CD4-positive, alpha-beta T cell (primary cell): ENCODE results near the gene MAOA. TPM values are rescaled to one million over a fixed set of nuclear protein-coding genes. Genes with fewer than 3 reads are reported as not detected.

Experiments
- ATAC-seq: fragments of 200-7000 bp; cut with Tn5 transposase; one replicate; pipeline ENCODE4 v1.10.0; 2022; ENCODE audit warnings: mild to moderate bottlenecking; ENCODE audit not compliant: poor library complexity
- CTCF ChIA-PET: fragments of 350-600 bp; sonication (Branson Sonifier 250); formaldehyde crosslinking; loops from one replicate; lab custom pipeline; 2021; ENCODE audit warnings: antibody characterized with exemption, inconsistent platforms; lab: Charles Lee
- POLR2A ChIA-PET: fragments of 350-600 bp; sonication (Branson Sonifier 250); formaldehyde crosslinking; loops from one replicate; lab custom pipeline; 2021; ENCODE audit warnings: antibody characterized with exemption, inconsistent platforms; lab: Charles Lee
- DNase-seq, 14 experiments: peaks; one replicate each; pipeline ENCODE4 v3.0.0-alpha.2; 2013 to 2020; ENCODE audit warnings: mixed read lengths in 2 of 14
- H3K27ac ChIP-seq, 2 donors: one replicate each; pipeline versions ENCODE4 v1.5.1 to v1.7.0; 2013; ENCODE audit warnings: low read length in 2 of 2, low read depth in 1 of 2, mild to moderate bottlenecking in 1 of 2
- H3K27me3 ChIP-seq, 2 experiments: 1 replicate in 1 of 2; 2 replicates in 1 of 2; pipeline versions ENCODE4 v1.6.1 to v1.7.0; 2013; ENCODE audit warnings: low read length in 2 of 2, control low read depth in 1 of 2, mild to moderate bottlenecking in 1 of 2, moderate library complexity in 1 of 2; ENCODE audit not compliant: insufficient read depth in 2 of 2, control insufficient read depth in 1 of 2
- H3K36me3 ChIP-seq: one replicate; pipeline ENCODE4 v1.6.1; 2013; ENCODE audit warnings: low read length, control low read depth; ENCODE audit not compliant: insufficient read depth
- H3K4me1 ChIP-seq: one replicate; pipeline ENCODE4 v1.6.1; 2013; ENCODE audit warnings: low read length, control low read depth; ENCODE audit not compliant: insufficient read depth
- H3K4me3 ChIP-seq: one replicate; pipeline ENCODE4 v1.5.1; 2013; ENCODE audit warnings: mild to moderate bottlenecking, low read length, moderate library complexity
- H3K9me3 ChIP-seq, 2 experiments: 1 replicate in 1 of 2; 2 replicates in 1 of 2; pipeline versions ENCODE4 v1.6.1 to v1.7.0; 2013; ENCODE audit warnings: low read length in 2 of 2, mild to moderate bottlenecking in 2 of 2, control low read depth in 1 of 2, moderate library complexity in 1 of 2; ENCODE audit not compliant: control insufficient read depth in 1 of 2, insufficient read depth in 1 of 2
- H3K27ac Mint-ChIP-seq: one replicate; pipeline ENCODE4 v1.8.0; 2020; ENCODE audit warnings: mixed read lengths
- H3K27me3 Mint-ChIP-seq: one replicate; pipeline ENCODE4 v1.8.0; 2021; ENCODE audit warnings: mixed read lengths
- H3K36me3 Mint-ChIP-seq: one replicate; pipeline ENCODE4 v1.8.0; 2021; ENCODE audit warnings: low read depth, mixed read lengths
- H3K4me1 Mint-ChIP-seq: one replicate; pipeline ENCODE4 v1.8.0; 2021; ENCODE audit warnings: low read depth, mixed read lengths
- H3K4me3 Mint-ChIP-seq: one replicate; pipeline ENCODE4 v1.8.0; 2020; ENCODE audit warnings: mild to moderate bottlenecking, mixed read lengths
- H3K9me3 Mint-ChIP-seq: one replicate; pipeline ENCODE4 v1.8.0; 2020; ENCODE audit warnings: mixed read lengths
- intact Hi-C, 2 experiments: fragments of 100-400 bp; cut with DNase I in 1 of 2; cut with micrococcal nuclease in 1 of 2; formaldehyde crosslinking; loops; one replicate each; pipeline versions ENCODE4 v1.15.1 to v1.9.0; 2023 to 2025; cut with DNase I, micrococcal nuclease
- total RNA-seq, 174 experiments: library from RNA in 2 of 174; stranded (reverse) in 2 of 174; gene quantifications; one replicate each; pipeline ENCODE4 v1.2.3 and lab custom pipeline; 2021 to 2026
- TF ChIP-seq, protein P1 (sequence below): fragments of 200-600 bp; IDR thresholded peaks from one replicate; pipeline ENCODE4 v1.8.0; 2022; ENCODE audit warnings: antibody characterized with exemption, mild to moderate bottlenecking

The MAOA gene
- total RNA-seq, 2 experiments from 2014 or later: not detected

DNA sequence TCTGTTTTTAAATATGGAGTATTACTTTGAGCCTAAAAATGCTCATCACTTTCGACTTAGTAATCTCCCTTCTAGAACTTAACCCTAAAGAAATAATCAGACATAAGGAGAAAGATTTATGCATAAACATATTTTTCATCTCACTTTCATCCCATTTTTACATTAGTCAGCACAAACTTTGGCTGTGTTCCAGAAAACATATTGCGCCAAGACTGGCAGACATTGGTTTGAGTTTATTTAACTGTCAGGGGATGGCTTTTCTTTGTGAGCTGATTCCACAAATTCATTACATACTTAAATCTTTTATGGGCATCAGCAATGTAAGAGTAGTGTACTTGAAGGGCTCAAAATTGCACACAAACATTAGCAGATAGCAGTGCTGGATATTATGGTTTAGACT lies 23.7 kb downstream of the MAOA start:
- H3K4me3 Mint-ChIP-seq: no peak overlapping the region
- Histone ChIP-seq H3K27ac (no peak overlapping the region), H3K36me3 (no peaks in the 10 kb centered on the region), H3K4me3 (no peak overlapping the region), H3K27me3 (no peaks in the 10 kb centered on the region), H3K9me3 (no peaks in the 10 kb centered on the region), H3K4me1 (no peaks in the 10 kb centered on the region)
- H3K9me3 Mint-ChIP-seq: no peaks in the 10 kb centered on the region
- CTCF ChIA-PET: no interaction called here
- TF ChIP-seq, protein P1, sequence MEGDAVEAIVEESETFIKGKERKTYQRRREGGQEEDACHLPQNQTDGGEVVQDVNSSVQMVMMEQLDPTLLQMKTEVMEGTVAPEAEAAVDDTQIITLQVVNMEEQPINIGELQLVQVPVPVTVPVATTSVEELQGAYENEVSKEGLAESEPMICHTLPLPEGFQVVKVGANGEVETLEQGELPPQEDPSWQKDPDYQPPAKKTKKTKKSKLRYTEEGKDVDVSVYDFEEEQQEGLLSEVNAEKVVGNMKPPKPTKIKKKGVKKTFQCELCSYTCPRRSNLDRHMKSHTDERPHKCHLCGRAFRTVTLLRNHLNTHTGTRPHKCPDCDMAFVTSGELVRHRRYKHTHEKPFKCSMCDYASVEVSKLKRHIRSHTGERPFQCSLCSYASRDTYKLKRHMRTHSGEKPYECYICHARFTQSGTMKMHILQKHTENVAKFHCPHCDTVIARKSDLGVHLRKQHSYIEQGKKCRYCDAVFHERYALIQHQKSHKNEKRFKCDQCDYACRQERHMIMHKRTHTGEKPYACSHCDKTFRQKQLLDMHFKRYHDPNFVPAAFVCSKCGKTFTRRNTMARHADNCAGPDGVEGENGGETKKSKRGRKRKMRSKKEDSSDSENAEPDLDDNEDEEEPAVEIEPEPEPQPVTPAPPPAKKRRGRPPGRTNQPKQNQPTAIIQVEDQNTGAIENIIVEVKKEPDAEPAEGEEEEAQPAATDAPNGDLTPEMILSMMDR: no peak
- ATAC-seq (no peak), DNase-seq (no peak)
- POLR2A ChIA-PET: no interaction called here
- intact Hi-C loops: no loop called here
- peaks cover 5% of the 10 kb centered on the region for H3K27me3 Mint-ChIP-seq
- H3K27ac Mint-ChIP-seq: no peak overlapping the region
- H3K4me1 Mint-ChIP-seq: peaks cover 12% of the 10 kb centered on the region
- no peaks in the 10 kb centered on the region for H3K36me3 Mint-ChIP-seq

DNA sequence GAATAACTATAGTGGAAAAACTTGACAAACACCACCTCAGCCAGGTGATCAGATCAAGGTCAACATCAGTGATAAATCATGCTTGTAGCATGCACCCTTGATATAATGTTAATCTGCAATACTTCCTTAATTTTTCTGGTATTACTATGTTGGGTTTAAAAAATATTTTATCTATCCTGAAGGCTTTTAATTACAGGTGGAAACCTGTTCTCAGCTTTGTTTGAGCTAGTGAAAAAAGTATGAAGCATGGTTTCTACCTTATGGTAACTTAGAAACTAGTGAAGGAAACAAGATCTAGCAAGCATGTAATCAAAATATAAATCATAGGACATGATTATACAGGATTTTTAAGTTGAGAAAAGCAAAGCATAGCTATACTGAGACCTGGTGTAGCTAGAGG lies 26.6 kb downstream of the MAOA start:
- POLR2A ChIA-PET: no interaction called here
- H3K4me1 ChIP-seq: no peaks in the 10 kb centered on the region
- peaks cover 5% of the 10 kb centered on the region for H3K27me3 Mint-ChIP-seq
- no peaks in the 10 kb centered on the region for H3K36me3 Mint-ChIP-seq
- no peak overlapping the region for H3K4me3 ChIP-seq
- no peaks in the 10 kb centered on the region for H3K27me3 ChIP-seq
- no peak overlapping the region for H3K27ac ChIP-seq
- TF ChIP-seq, protein P1: no peak
- H3K4me3 Mint-ChIP-seq: no peak overlapping the region
- intact Hi-C loops: no loop called here
- H3K27ac Mint-ChIP-seq: no peak overlapping the region
- peaks cover under 1% of the 10 kb centered on the region for H3K4me1 Mint-ChIP-seq
- no peaks in the 10 kb centered on the region for H3K9me3 Mint-ChIP-seq
- DNase-seq (no peak), ATAC-seq (no peak)
- CTCF ChIA-PET: no interaction called here
- no peaks in the 10 kb centered on the region for H3K36me3 ChIP-seq
- no peaks in the 10 kb centered on the region for H3K9me3 ChIP-seq

DNA sequence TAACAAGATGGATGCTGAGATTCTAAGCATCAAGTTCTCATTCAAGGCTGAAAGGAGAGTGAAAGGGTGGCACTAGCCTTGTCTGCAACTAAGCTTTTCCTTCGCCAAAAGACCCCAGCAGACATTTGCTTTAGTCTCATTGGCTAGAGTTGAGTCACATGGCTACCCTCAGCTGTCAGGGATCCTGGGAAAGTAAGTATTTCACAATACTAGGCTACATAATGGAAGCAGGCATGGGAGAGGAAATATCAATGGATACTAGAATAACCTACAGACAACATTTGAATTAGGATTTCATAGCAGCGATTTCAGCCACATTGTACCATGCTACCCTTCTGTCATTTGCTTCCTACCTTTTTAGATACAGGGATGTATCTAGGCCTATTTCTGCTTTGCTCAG lies 29.1 kb downstream of the MAOA start:
- H3K4me1 ChIP-seq: no peaks in the 10 kb centered on the region
- TF ChIP-seq, protein P1: no peak
- H3K9me3 ChIP-seq: no peaks in the 10 kb centered on the region
- ATAC-seq: no peak
- no peaks in the 10 kb centered on the region for H3K36me3 ChIP-seq
- DNase-seq: no peak
- H3K27me3 ChIP-seq: no peaks in the 10 kb centered on the region
- no peak overlapping the region for H3K27ac ChIP-seq
- H3K27ac Mint-ChIP-seq: no peak overlapping the region
- CTCF ChIA-PET: no interaction called here
- POLR2A ChIA-PET: no interaction called here
- no peaks in the 10 kb centered on the region for H3K4me1 Mint-ChIP-seq
- H3K4me3 ChIP-seq: no peak overlapping the region
- no peak overlapping the region for H3K4me3 Mint-ChIP-seq
- peaks cover 5% of the 10 kb centered on the region for H3K27me3 Mint-ChIP-seq
- intact Hi-C loops: no loop called here
- H3K9me3 Mint-ChIP-seq: no peaks in the 10 kb centered on the region
- H3K36me3 Mint-ChIP-seq: no peaks in the 10 kb centered on the region
